22Rv1 (cell line): ENCODE data around the gene ARID3B.

Source experiments
- CTCF ChIP-seq: fragments of 450-650 bp; IDR thresholded peaks from 2 replicates; pipeline ENCODE4 v1.5.1; 2017; ENCODE audit warnings: mild to moderate bottlenecking
- ZFX ChIP-seq: fragments of 450-650 bp; IDR thresholded peaks from 2 replicates; pipeline ENCODE4 v1.6.1; 2017; ENCODE audit warnings: antibody characterized with exemption, borderline replicate concordance

GRCh38 chr15:74497584-74497983, 43.4 kb upstream of the ARID3B start:
- TF ChIP-seq CTCF (no peak), ZFX (no peak)
